ENCODE measurements around the gene BNIP2.
"Not testable (repeated sequence)": the region's sequence is repeated elsewhere in the genome, so short reads cannot be mapped to it uniquely, and the experiment has no call there.

Gene BNIP2

GRCh38 chr15:59687836-59688235 is 1.3 kb downstream of the BNIP2 start:
- DNase-seq, result no peak

GRCh38 chr15:59686389-59686788 is 2.7 kb downstream of the BNIP2 start:
- DNase-seq, result no peak

- no peak for DNase-seq
Measured at GRCh38 chr15:59685737-59686297, 3.3 kb downstream of the BNIP2 start.

- no peak for DNase-seq
Measured at GRCh38 chr15:59680870-59681269, 8.2 kb downstream of the BNIP2 start.

- no peak for DNase-seq
Measured at GRCh38 chr15:59680346-59680745, 8.8 kb downstream of the BNIP2 start.

- DNase-seq, result no peak
Measured at GRCh38 chr15:59678620-59679019, 10.5 kb downstream of the BNIP2 start.

- no peak for DNase-seq
Measured at GRCh38 chr15:59678172-59678571, 10.9 kb downstream of the BNIP2 start.

GRCh38 chr15:59676565-59676964 is 12.6 kb downstream of the BNIP2 start:
- DNase-seq, result no peak

- no peak for DNase-seq
Measured at GRCh38 chr15:59674361-59674877, 14.7 kb downstream of the BNIP2 start.

- DNase-seq, result no peak
Measured at GRCh38 chr15:59668556-59668955, 20.6 kb downstream of the BNIP2 start.

- no peak for DNase-seq
Measured at GRCh38 chr15:59662260-59662659, 26.9 kb downstream of the BNIP2 start.

GRCh38 chr15:59659366-59659765 is 29.8 kb downstream of the BNIP2 start:
- no peak for DNase-seq

GRCh38 chr15:59657635-59658125 is 31.4 kb downstream of the BNIP2 start:
- no peak for DNase-seq

GRCh38 chr15:59656897-59657634 is 32.1 kb downstream of the BNIP2 start, which contains the start of gene GTF2A2:
GTF2A2 (minus strand) TSS chr15:59657515; CDS start chr15:59652277, 5,238 bp downstream.
- DNase-seq, result peak; percentile 74 to 77

GRCh38 chr15:59654046-59654445 is 35.1 kb downstream of the BNIP2 start:
- DNase-seq, result no peak

- no peak for DNase-seq
Measured at GRCh38 chr15:59649603-59650002, 39.5 kb downstream of the BNIP2 start.

GRCh38 chr15:59647085-59647484 is 42.0 kb downstream of the BNIP2 start:
- no peak for DNase-seq

- no peak for DNase-seq
Measured at GRCh38 chr15:59646277-59646676, 42.8 kb downstream of the BNIP2 start.

GRCh38 chr15:59645812-59646211 is 43.3 kb downstream of the BNIP2 start:
- DNase-seq, result not testable (repeated sequence)

GRCh38 chr15:59644756-59645155 is 44.4 kb downstream of the BNIP2 start:
- DNase-seq, result no peak

GRCh38 chr15:59642351-59642750 is 46.8 kb downstream of the BNIP2 start:
- DNase-seq, result no peak

GRCh38 chr15:59637507-59637906 is 51.6 kb downstream of the BNIP2 start:
- DNase-seq, result not testable (repeated sequence)

GRCh38 chr15:59636184-59636583 is 52.9 kb downstream of the BNIP2 start:
- DNase-seq, result no peak

- no peak for DNase-seq
Measured at GRCh38 chr15:59632714-59633113, 56.4 kb downstream of the BNIP2 start.
